ENCODE data around the gene SPAG8. TPM values are rescaled to one million over a fixed set of nuclear protein-coding genes. Genes with fewer than 3 reads are reported as not detected.
A peak's percentile ranks its signal among the peaks of the same experiment; 100 is the strongest.

The SPAG8 gene
- polyA plus RNA-seq, 4 donors: 0.49 to 0.72 TPM; not detected in 2

- Histone ChIP-seq H3K4me3 (ENCODE audit: low read depth in 1 of 3, low read length in 3 of 3) (no peak overlapping the region), H3K9me3 (ENCODE audit: control insufficient read depth in 2 of 2, insufficient read depth in 1 of 2, low read depth in 1 of 2, low read length in 1 of 2) (no peaks in the 10 kb centered on the region), H3K27ac (ENCODE audit: low read depth in 1 of 3, low read length in 2 of 3) (no peak overlapping the region), H3K4me1 (ENCODE audit: control insufficient read depth in 3 of 3, insufficient read depth in 2 of 3, low read depth in 1 of 3, low read length in 2 of 3) (no peaks in the 10 kb centered on the region), H3K27me3 (ENCODE audit: control insufficient read depth in 3 of 3, insufficient read depth in 3 of 3, low read length in 3 of 3) (no peaks in the 10 kb centered on the region), H3K36me3 (ENCODE audit: control insufficient read depth in 3 of 3, insufficient read depth in 2 of 3, low read depth in 1 of 3, low read length in 3 of 3) (peaks cover 0 to 28% (median 0%) of the 10 kb centered on the region in 3 donors)
- FAIRE-seq (no peak), DNase-seq (no peak)
- WGBS, 3 donors: 82 to 90% (median 88%) methylated on average over 7 of the region's 7 CpGs
These were observed 42.2 kb upstream of the SPAG8 start for GRCh38 chr9:35854091-35854762.

- FAIRE-seq: no peak
These were observed 41.1 kb upstream of the SPAG8 start for GRCh38 chr9:35852876-35853865.

GRCh38 chr9:35852267-35852815, 40.3 kb upstream of the SPAG8 start:
- no peaks in the 10 kb centered on the region for H3K27me3 ChIP-seq (ENCODE audit: control insufficient read depth in 3 of 3, insufficient read depth in 3 of 3, low read length in 3 of 3)
- H3K36me3 ChIP-seq (ENCODE audit: control insufficient read depth in 3 of 3, insufficient read depth in 2 of 3, low read depth in 1 of 3, low read length in 3 of 3): peaks cover 0 to 39% (median 0%) of the 10 kb centered on the region in 3 donors
- WGBS, 3 donors: 77 to 91% (median 80%) methylated on average over 2 of the region's 2 CpGs
- H3K4me3 ChIP-seq (ENCODE audit: low read depth in 1 of 3, low read length in 3 of 3): no peak overlapping the region
- DNase-seq (no peak), FAIRE-seq (no peak)
- H3K4me1 ChIP-seq (ENCODE audit: control insufficient read depth in 3 of 3, insufficient read depth in 2 of 3, low read depth in 1 of 3, low read length in 2 of 3): no peaks in the 10 kb centered on the region
- H3K27ac ChIP-seq (ENCODE audit: low read depth in 1 of 3, low read length in 2 of 3): no peak overlapping the region
- no peaks in the 10 kb centered on the region for H3K9me3 ChIP-seq (ENCODE audit: control insufficient read depth in 2 of 2, insufficient read depth in 1 of 2, low read depth in 1 of 2, low read length in 1 of 2)

More at GRCh38 chr9:35852876-35853865, 41.1 kb upstream of the SPAG8 start:
- peaks cover 0 to 33% (median 0%) of the 10 kb centered on the region in 3 donors for H3K36me3 ChIP-seq (ENCODE audit: control insufficient read depth in 3 of 3, insufficient read depth in 2 of 3, low read depth in 1 of 3, low read length in 3 of 3)
- no peak overlapping the region for H3K27ac ChIP-seq (ENCODE audit: low read depth in 1 of 3, low read length in 2 of 3)
- no peaks in the 10 kb centered on the region for H3K27me3 ChIP-seq (ENCODE audit: control insufficient read depth in 3 of 3, insufficient read depth in 3 of 3, low read length in 3 of 3)
- no peak for DNase-seq
- no peak overlapping the region for H3K4me3 ChIP-seq (ENCODE audit: low read depth in 1 of 3, low read length in 3 of 3)
- no peaks in the 10 kb centered on the region for H3K4me1 ChIP-seq (ENCODE audit: control insufficient read depth in 3 of 3, insufficient read depth in 2 of 3, low read depth in 1 of 3, low read length in 2 of 3)
- H3K9me3 ChIP-seq (ENCODE audit: control insufficient read depth in 2 of 2, insufficient read depth in 1 of 2, low read depth in 1 of 2, low read length in 1 of 2): no peaks in the 10 kb centered on the region
- WGBS, 3 donors: 86 to 95% (median 89%) methylated on average over 25 of the region's 25 CpGs

DNA sequence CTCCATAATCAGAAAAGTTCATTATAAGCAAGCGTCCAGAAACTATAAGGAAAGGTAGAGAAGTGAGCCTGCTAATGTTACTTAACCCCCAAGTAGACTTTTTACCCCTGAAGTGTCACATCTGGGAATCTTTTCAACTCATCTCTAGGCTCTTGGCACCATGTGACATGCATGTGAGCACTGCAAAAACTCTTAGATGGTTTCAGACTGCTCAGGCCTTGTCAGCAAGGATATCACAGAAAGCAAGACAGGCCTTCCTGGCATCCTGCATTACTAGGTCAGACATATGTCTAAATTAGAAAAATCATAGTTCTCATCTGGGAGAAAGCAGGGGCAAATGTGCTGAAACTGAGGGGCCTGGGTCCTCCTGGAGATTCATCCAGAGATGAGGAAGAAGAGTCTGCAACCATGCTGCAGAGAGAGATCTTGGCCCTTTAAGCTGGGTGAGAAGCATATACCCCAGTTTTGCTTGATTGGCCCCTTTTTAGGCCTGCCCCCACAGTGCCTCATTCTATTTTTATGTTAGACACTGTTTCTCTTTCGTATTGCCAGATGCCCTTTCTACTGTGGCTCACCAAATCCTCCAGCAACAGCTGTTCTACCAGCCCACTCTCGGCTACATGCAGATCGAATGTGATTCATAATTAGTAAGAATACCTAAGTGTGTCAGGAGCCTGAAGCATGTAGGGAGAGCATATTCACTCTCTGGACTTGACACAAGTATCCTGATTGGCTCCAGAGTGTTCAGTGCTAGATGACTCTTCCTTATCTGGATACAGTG, 35.9 kb upstream of the SPAG8 start:
- H3K9me3 ChIP-seq (ENCODE audit: control insufficient read depth in 2 of 2, insufficient read depth in 1 of 2, low read depth in 1 of 2, low read length in 1 of 2): no peaks in the 10 kb centered on the region
- 69 to 76% (median 73%) methylated on average over 4 of the region's 4 CpGs for WGBS, 3 donors
- FAIRE-seq (no peak), DNase-seq (no peak)
- H3K27ac ChIP-seq (ENCODE audit: low read depth in 1 of 3, low read length in 2 of 3): peak overlapping the region in 1 of 3 donors; percentile 65
- no peak overlapping the region for H3K4me3 ChIP-seq (ENCODE audit: low read depth in 1 of 3, low read length in 3 of 3)
- H3K4me1 ChIP-seq (ENCODE audit: control insufficient read depth in 3 of 3, insufficient read depth in 2 of 3, low read depth in 1 of 3, low read length in 2 of 3): peaks cover 0 to 9% (median 8%) of the 10 kb centered on the region in 3 donors
- H3K27me3 ChIP-seq (ENCODE audit: control insufficient read depth in 3 of 3, insufficient read depth in 3 of 3, low read length in 3 of 3): no peaks in the 10 kb centered on the region
- peaks cover 0 to 47% (median 0%) of the 10 kb centered on the region in 3 donors for H3K36me3 ChIP-seq (ENCODE audit: control insufficient read depth in 3 of 3, insufficient read depth in 2 of 3, low read depth in 1 of 3, low read length in 3 of 3)

DNA sequence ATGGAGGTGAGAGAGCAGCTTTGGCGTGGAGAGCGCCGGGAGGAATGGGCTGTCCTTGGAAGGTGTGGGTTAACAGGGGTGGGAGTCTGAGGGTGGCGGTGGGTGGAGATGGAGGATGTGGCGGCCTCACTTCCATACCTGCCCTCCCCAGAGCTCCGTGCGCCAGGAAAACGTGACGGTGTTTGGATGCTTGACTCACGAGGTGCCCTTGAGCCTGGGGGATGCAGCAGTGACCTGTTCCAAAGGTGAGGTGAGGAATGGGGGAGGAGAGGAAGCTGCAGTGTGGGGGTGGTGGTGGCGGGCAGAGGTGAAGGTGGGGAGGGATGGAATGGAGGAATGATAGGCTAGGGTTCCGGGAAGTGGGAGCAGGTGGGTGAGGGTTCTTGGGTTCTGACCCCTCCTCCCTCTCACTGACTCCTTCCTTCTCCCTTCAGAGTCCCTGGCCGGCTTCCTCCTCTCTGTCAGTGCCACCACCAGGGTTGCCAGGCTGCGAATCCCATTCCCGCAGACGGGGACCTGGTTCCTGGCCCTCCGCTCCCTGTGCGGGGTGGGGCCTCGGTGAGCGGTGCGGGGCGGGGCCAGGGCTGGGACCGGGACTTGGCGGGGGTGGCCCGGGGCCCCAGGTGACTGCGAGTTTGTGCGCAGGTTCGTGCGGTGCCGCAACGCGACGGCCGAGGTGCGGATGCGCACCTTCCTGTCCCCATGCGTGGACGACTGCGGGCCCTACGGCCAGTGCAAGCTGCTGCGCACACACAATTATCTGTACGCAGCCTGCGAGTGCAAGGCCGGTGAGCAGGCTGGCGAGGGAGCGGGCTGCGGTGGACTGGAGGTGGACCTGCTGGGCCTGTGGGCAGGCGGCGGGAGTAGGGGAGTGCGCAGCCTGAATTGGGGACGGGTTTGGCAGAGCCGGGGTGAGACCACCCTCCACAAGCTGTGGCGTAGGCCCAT, 34.0 kb upstream of the SPAG8 start:
- H3K9me3 ChIP-seq (ENCODE audit: control insufficient read depth in 2 of 2, insufficient read depth in 1 of 2, low read depth in 1 of 2, low read length in 1 of 2): no peaks in the 10 kb centered on the region
- peak overlapping the region in 1 of 3 donors; percentile 25 for H3K27ac ChIP-seq (ENCODE audit: low read depth in 1 of 3, low read length in 2 of 3)
- 68 to 89% (median 82%) methylated on average over 50 to 53 of the region's 53 CpGs for WGBS, 3 donors
- peaks cover 0 to 9% (median 8%) of the 10 kb centered on the region in 3 donors for H3K4me1 ChIP-seq (ENCODE audit: control insufficient read depth in 3 of 3, insufficient read depth in 2 of 3, low read depth in 1 of 3, low read length in 2 of 3)
- FAIRE-seq (no peak), DNase-seq (no peak)
- H3K4me3 ChIP-seq (ENCODE audit: low read depth in 1 of 3, low read length in 3 of 3): no peak overlapping the region
- H3K27me3 ChIP-seq (ENCODE audit: control insufficient read depth in 3 of 3, insufficient read depth in 3 of 3, low read length in 3 of 3): no peaks in the 10 kb centered on the region
- peaks cover 0 to 54% (median 0%) of the 10 kb centered on the region in 3 donors for H3K36me3 ChIP-seq (ENCODE audit: control insufficient read depth in 3 of 3, insufficient read depth in 2 of 3, low read depth in 1 of 3, low read length in 3 of 3)

DNA sequence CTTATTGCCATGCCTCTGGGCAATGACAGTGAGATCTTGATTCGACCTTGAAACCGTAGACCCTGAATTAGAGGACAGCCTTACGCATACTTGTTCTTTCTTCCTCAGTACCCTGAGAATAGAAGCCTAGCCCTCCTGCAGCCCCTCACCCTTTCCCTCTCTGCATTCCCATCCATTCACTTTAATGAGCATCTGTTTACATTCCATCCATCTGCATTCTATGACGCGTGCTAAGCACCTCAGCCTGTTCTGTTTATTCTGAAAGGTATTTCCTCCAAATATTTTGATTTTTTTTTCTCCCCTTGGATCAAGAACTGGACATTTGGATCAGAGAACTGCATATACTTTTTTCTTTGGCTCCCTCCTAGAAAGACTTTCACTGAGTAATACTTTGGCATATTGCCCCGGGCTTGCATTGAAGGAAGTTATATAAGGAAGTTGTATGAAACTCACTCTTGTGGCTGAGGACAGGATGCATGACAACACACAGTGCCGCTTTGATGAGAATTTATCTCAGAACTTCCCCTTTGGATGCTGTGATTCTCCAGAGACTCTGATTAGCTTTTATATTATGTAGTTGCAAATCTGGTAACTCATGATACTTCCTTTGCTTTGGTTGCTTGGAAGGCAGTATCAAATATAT, 32.7 kb upstream of the SPAG8 start:
- no peaks in the 10 kb centered on the region for H3K9me3 ChIP-seq (ENCODE audit: control insufficient read depth in 2 of 2, insufficient read depth in 1 of 2, low read depth in 1 of 2, low read length in 1 of 2)
- H3K4me1 ChIP-seq (ENCODE audit: control insufficient read depth in 3 of 3, insufficient read depth in 2 of 3, low read depth in 1 of 3, low read length in 2 of 3): peaks cover 0 to 13% (median 8%) of the 10 kb centered on the region in 3 donors
- 35 to 59% (median 54%) methylated on average over 7 of the region's 7 CpGs for WGBS, 3 donors
- no peak for FAIRE-seq
- peak overlapping the region in 2 of 3 donors; percentile 44 to 74 for H3K27ac ChIP-seq (ENCODE audit: low read depth in 1 of 3, low read length in 2 of 3)
- no peak overlapping the region for H3K4me3 ChIP-seq (ENCODE audit: low read depth in 1 of 3, low read length in 3 of 3)
- peaks cover 0 to 66% (median 0%) of the 10 kb centered on the region in 3 donors for H3K36me3 ChIP-seq (ENCODE audit: control insufficient read depth in 3 of 3, insufficient read depth in 2 of 3, low read depth in 1 of 3, low read length in 3 of 3)
- H3K27me3 ChIP-seq (ENCODE audit: control insufficient read depth in 3 of 3, insufficient read depth in 3 of 3, low read length in 3 of 3): no peaks in the 10 kb centered on the region
- peak; percentile 38 to 79 for DNase-seq

GRCh38 chr9:35842795-35843194, 30.7 kb upstream of the SPAG8 start:
- Histone ChIP-seq H3K4me3 (ENCODE audit: low read depth in 1 of 3, low read length in 3 of 3) (no peak overlapping the region), H3K9me3 (ENCODE audit: control insufficient read depth in 2 of 2, insufficient read depth in 1 of 2, low read depth in 1 of 2, low read length in 1 of 2) (no peaks in the 10 kb centered on the region), H3K27ac (ENCODE audit: low read depth in 1 of 3, low read length in 2 of 3) (peak overlapping the region in 1 of 3 donors; percentile 5), H3K36me3 (ENCODE audit: control insufficient read depth in 3 of 3, insufficient read depth in 2 of 3, low read depth in 1 of 3, low read length in 3 of 3) (peaks cover 0 to 66% (median 0%) of the 10 kb centered on the region in 3 donors), H3K27me3 (ENCODE audit: control insufficient read depth in 3 of 3, insufficient read depth in 3 of 3, low read length in 3 of 3) (no peaks in the 10 kb centered on the region), H3K4me1 (ENCODE audit: control insufficient read depth in 3 of 3, insufficient read depth in 2 of 3, low read depth in 1 of 3, low read length in 2 of 3) (peaks cover 0 to 13% (median 8%) of the 10 kb centered on the region in 3 donors)
- DNase-seq (no peak), FAIRE-seq (no peak)
- 69 to 77% (median 70%) methylated on average over 3 of the region's 3 CpGs for WGBS, 3 donors

Measured in small intestine (tissue), 7 donors.